Naive B cell (primary cell): ENCODE results near the gene LRSAM1. TPM values are rescaled to one million over a fixed set of nuclear protein-coding genes. Genes with fewer than 3 reads are reported as not detected.

Experiments
- ATAC-seq, 2 donors: fragments of 150-1000 bp; cut with Tn5 transposase; 2 replicates each; pipeline ENCODE4 v1.10.0; 2021; ENCODE audit warnings: low read depth in 2 of 2, mild to moderate bottlenecking in 2 of 2, moderate library complexity in 2 of 2
- DNase-seq: peaks from one replicate; pipeline ENCODE4 v3.0.0; 2022
- H3K27ac Mint-ChIP-seq, 6 donors: one replicate each; pipeline ENCODE4 v1.8.0; 2020 to 2022; ENCODE audit warnings: mild to moderate bottlenecking in 6 of 6, mixed read lengths in 6 of 6, moderate library complexity in 5 of 6, inconsistent platforms in 2 of 6
- H3K27me3 Mint-ChIP-seq, 3 donors: one replicate each; pipeline ENCODE4 v1.8.0; 2021 to 2022; ENCODE audit warnings: mixed read lengths in 3 of 3, mild to moderate bottlenecking in 1 of 3
- H3K36me3 Mint-ChIP-seq, 2 donors: one replicate each; pipeline ENCODE4 v1.8.0; 2020 to 2022; ENCODE audit warnings: mixed read lengths in 2 of 2, inconsistent platforms in 1 of 2, mild to moderate bottlenecking in 1 of 2
- H3K4me1 Mint-ChIP-seq, 3 donors: one replicate each; pipeline ENCODE4 v1.8.0; 2020 to 2022; ENCODE audit warnings: mixed read lengths in 3 of 3, inconsistent platforms in 1 of 3, mild to moderate bottlenecking in 1 of 3, moderate library complexity in 1 of 3
- H3K4me3 Mint-ChIP-seq, 8 donors: one replicate each; pipeline ENCODE4 v1.8.0; 2020 to 2022; ENCODE audit warnings: mild to moderate bottlenecking in 8 of 8, mixed read lengths in 8 of 8, moderate library complexity in 8 of 8, inconsistent platforms in 2 of 8
- H3K9me3 Mint-ChIP-seq, 7 donors: one replicate each; pipeline ENCODE4 v1.8.0; 2020 to 2022; ENCODE audit warnings: mixed read lengths in 7 of 7, mild to moderate bottlenecking in 5 of 7, inconsistent platforms in 2 of 7, moderate library complexity in 1 of 7
- polyA plus RNA-seq, 6 donors: library from polyadenylated mRNA; unstranded; fragments of 300-500 nt; fragmentation: Illumina TruSeq; gene quantifications; one replicate each; pipeline ENCODE4 v1.2.3, GENCODE V29; 2021; ENCODE audit warnings: low read depth in 6 of 6

The LRSAM1 gene
- polyA plus RNA-seq, 6 donors from 2014 or later = 4.9 to 9.2 (median 7.0) TPM

GRCh38 chr9:127418037-127418471 is 33.3 kb upstream of the LRSAM1 start:
- DNase-seq (peak; percentile 24), ATAC-seq (peak; percentile 41 to 48)
- Mint-ChIP-seq H3K36me3 (no peaks in the 10 kb centered on the region), H3K4me1 (peaks cover 10 to 17% (median 12%) of the 10 kb centered on the region in 3 donors), H3K27me3 (peaks cover 0 to 8% (median 0%) of the 10 kb centered on the region in 3 donors), H3K27ac (no peak overlapping the region), H3K9me3 (no peaks in the 10 kb centered on the region), H3K4me3 (peak overlapping the region in 3 of 8 donors; percentile 35 to 63 (median 53))

DNA sequence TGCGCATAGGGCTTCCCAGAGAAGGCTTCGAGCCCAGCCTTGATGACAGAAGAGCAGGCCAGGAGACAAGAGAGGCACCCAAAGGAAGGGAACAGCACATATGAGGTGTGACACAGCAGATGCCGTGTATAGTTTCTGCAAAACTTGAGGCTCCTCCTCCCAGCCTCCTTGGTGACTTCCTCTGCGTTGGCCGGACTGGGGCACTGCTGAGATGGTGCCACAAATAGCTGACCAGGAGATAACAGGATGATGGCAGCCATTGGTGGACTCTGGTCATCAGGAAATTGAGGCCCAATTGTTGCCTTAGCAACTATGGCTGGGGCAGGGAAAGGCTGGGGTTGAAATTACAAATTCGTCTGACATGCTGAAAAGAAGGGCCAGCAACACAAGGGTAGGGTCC is 32.0 kb upstream of the LRSAM1 start:
- DNase-seq (no peak), ATAC-seq (no peak)
- Mint-ChIP-seq H3K4me1 (peaks cover 22 to 30% (median 23%) of the 10 kb centered on the region in 3 donors), H3K36me3 (no peaks in the 10 kb centered on the region), H3K27ac (no peak overlapping the region), H3K27me3 (peaks cover 0 to 7% (median 0%) of the 10 kb centered on the region in 3 donors), H3K4me3 (no peak overlapping the region), H3K9me3 (no peaks in the 10 kb centered on the region)

DNA sequence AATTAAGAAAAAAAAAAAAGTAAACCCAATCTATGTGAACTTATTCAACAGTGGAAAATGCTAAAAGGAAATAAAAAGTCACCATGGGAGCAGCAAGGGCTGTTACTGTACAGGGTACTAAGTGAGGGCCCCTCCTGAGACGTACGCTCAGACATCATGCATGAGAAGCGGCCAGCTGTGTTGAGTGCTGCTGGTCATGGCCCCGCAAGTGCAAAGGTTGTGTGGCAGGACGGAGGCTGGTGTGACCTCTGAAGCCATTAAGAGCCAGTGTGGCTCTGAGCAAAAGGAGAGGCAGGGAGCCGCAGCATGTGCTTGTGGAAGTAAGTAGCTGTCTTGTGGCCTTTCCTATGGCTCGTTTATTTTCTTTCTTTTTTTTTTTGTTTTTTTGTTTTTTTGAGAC is 30.3 kb upstream of the LRSAM1 start:
- no peak for DNase-seq
- no peaks in the 10 kb centered on the region for H3K9me3 Mint-ChIP-seq
- no peaks in the 10 kb centered on the region for H3K27me3 Mint-ChIP-seq
- no peak overlapping the region for H3K4me3 Mint-ChIP-seq
- peaks cover 23 to 43% (median 39%) of the 10 kb centered on the region in 3 donors for H3K4me1 Mint-ChIP-seq
- ATAC-seq = no peak
- H3K36me3 Mint-ChIP-seq = no peaks in the 10 kb centered on the region
- H3K27ac Mint-ChIP-seq = no peak overlapping the region

- Mint-ChIP-seq H3K36me3 (no peaks in the 10 kb centered on the region), H3K9me3 (no peaks in the 10 kb centered on the region), H3K27me3 (no peaks in the 10 kb centered on the region), H3K27ac (no peak overlapping the region), H3K4me3 (peak overlapping the region in 2 of 8 donors; percentile 94 to 98), H3K4me1 (peaks cover 30 to 52% (median 47%) of the 10 kb centered on the region in 3 donors)
- ATAC-seq (no peak), DNase-seq (no peak)
Observed at GRCh38 chr9:127422133-127422782, 29.1 kb upstream of the LRSAM1 start.

DNA sequence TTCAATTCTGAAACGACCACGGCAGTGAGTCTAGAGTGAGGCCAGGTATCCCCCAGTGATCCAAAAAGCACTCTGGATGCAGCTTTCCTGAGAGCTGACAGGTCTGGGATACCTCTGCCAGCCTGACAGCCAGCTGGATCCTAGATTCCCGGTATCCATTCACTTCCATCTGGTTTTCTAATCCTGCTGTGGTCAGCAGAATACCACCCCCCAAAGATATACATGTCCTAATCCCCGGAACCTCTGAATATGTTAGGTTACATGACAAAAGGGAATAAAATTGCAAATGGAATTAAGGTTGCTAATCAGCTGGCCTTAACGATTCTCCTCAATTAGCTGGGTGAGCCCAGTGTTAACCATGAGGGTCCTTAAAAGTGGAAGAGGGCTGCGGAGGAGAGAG is 28.5 kb upstream of the LRSAM1 start:
- Mint-ChIP-seq H3K27ac (peak overlapping the region in 4 of 6 donors; percentile 60 to 95 (median 74)), H3K4me3 (peak overlapping the region; percentile 47 to 100 (median 100)), H3K27me3 (no peaks in the 10 kb centered on the region), H3K36me3 (no peaks in the 10 kb centered on the region), H3K4me1 (peaks cover 30 to 50% (median 47%) of the 10 kb centered on the region in 3 donors), H3K9me3 (no peaks in the 10 kb centered on the region)
- no peak for ATAC-seq
- DNase-seq = no peak

- peak overlapping the region; percentile 94 to 100 (median 100) for H3K4me3 Mint-ChIP-seq
- no peaks in the 10 kb centered on the region for H3K9me3 Mint-ChIP-seq
- no peak for DNase-seq
- peaks cover 30 to 46% (median 43%) of the 10 kb centered on the region in 3 donors for H3K4me1 Mint-ChIP-seq
- peak overlapping the region in 5 of 6 donors; percentile 85 to 98 (median 95) for H3K27ac Mint-ChIP-seq
- H3K27me3 Mint-ChIP-seq = no peaks in the 10 kb centered on the region
- H3K36me3 Mint-ChIP-seq = no peaks in the 10 kb centered on the region
- ATAC-seq = no peak
Observed at GRCh38 chr9:127423476-127423933, 27.8 kb upstream of the LRSAM1 start.

DNA sequence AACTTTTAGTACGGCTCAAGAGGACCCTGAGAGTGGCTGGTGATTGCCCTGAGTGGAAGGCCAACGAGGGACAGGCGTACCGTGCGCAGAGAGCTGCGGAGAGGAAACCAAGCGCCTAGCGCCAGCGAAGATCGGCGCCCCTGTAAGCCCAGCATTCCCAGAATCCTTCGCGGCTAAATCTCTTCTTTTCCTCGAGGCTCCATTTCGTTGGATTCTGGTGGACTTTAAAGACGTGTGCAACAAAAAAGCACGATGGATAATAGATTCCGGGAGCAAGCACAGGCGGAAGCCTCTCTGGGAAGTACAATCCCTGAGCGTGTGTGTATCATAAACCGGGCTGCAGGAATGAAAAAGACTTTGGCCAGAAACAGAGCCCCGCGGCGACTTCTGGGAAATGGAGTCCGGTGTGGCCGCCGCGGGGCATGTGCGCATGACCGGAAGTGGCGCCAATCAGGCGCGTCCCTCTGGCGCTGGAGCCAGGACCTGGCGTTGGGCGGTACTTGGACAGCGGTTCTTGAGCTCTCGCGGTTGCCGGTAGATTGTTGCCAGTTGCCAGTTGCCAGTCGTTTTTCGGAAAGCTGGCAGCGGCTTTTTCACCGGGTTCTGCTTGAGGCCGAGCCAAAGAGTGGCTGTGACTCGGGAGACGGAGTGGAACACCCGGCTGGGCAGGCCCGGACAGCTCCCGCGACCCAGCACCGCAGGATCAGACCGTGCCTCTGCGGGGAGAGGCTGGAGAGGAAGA is 27.2 kb upstream of the LRSAM1 start, which contains the start of gene ZNF79:
Gene ZNF79 (plus strand): TSS at position 449 of the 742 bp plus-strand sequence. CDS start 406 bp downstream, outside the sequence.
- no peaks in the 10 kb centered on the region for H3K36me3 Mint-ChIP-seq
- H3K4me1 Mint-ChIP-seq = peaks cover 30 to 46% (median 39%) of the 10 kb centered on the region in 3 donors
- no peaks in the 10 kb centered on the region for H3K27me3 Mint-ChIP-seq
- H3K4me3 Mint-ChIP-seq = peak within 1 kb of the TSS; percentile 94 to 100 (median 100)
- H3K27ac Mint-ChIP-seq = peak within 1 kb of the TSS; percentile 85 to 98 (median 96)
- DNase-seq (peak; percentile 90), ATAC-seq (peak; percentile 94)
- H3K9me3 Mint-ChIP-seq = no peaks in the 10 kb centered on the region

DNA sequence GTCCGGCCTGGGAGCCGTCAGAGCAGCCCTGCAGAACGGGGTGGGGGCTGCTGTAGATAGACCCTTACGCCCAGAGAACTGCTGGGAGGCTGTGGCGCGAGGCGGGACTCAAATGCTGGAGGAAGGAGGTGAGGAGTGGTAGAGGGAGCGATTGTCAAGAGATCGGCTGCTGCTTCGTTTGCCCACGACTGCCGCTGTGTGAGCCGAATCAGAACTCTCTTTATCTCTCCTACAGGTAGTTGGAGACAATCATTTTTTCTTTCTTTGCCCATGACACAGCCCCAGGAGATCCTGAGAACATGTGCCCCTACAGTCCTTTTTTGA is 26.7 kb upstream of the LRSAM1 start:
- DNase-seq (no peak), ATAC-seq (peak; percentile 27 to 37)
- H3K36me3 Mint-ChIP-seq = no peaks in the 10 kb centered on the region
- H3K4me3 Mint-ChIP-seq = peak overlapping the region; percentile 94 to 100 (median 100)
- peak overlapping the region; percentile 69 to 98 (median 96) for H3K27ac Mint-ChIP-seq
- peaks cover 30 to 46% (median 39%) of the 10 kb centered on the region in 3 donors for H3K4me1 Mint-ChIP-seq
- H3K9me3 Mint-ChIP-seq = no peaks in the 10 kb centered on the region
- H3K27me3 Mint-ChIP-seq = no peaks in the 10 kb centered on the region

DNA sequence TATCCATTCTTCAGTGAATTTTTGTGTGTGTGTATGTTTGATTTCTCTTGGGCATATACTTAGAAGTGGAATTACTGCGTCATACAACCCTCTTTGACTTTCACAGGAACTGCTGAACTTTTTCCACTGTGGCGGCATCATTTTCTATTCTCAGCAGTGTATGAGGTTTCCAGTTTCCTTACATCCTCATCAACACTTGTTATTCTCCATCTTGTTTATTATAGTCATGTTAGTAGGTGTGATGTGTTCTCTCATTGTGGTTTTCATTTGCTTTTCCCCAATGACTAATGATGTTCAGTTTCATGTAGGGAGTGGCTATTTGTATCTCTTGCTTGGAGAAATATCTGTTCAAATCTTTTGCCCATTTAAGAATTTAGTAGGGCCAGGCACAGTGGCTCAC is 24.6 kb upstream of the LRSAM1 start:
- no peaks in the 10 kb centered on the region for H3K9me3 Mint-ChIP-seq
- peaks cover 30 to 46% (median 39%) of the 10 kb centered on the region in 3 donors for H3K4me1 Mint-ChIP-seq
- ATAC-seq = no peak
- H3K4me3 Mint-ChIP-seq = peak overlapping the region in 5 of 8 donors; percentile 37 to 100 (median 94)
- no peaks in the 10 kb centered on the region for H3K27me3 Mint-ChIP-seq
- peaks cover 0 to 13% of the 10 kb centered on the region in 2 donors for H3K36me3 Mint-ChIP-seq
- no peak for DNase-seq
- peak overlapping the region in 1 of 6 donors; percentile 84 for H3K27ac Mint-ChIP-seq

GRCh38 chr9:127428348-127428747 is 23.0 kb upstream of the LRSAM1 start:
- Mint-ChIP-seq H3K4me3 (peak overlapping the region in 2 of 8 donors; percentile 56 to 77), H3K4me1 (peaks cover 27 to 32% (median 31%) of the 10 kb centered on the region in 3 donors), H3K9me3 (no peaks in the 10 kb centered on the region), H3K27ac (no peak overlapping the region), H3K36me3 (peaks cover 2 to 13% of the 10 kb centered on the region in 2 donors), H3K27me3 (no peaks in the 10 kb centered on the region)
- DNase-seq = no peak
- no peak for ATAC-seq

DNA sequence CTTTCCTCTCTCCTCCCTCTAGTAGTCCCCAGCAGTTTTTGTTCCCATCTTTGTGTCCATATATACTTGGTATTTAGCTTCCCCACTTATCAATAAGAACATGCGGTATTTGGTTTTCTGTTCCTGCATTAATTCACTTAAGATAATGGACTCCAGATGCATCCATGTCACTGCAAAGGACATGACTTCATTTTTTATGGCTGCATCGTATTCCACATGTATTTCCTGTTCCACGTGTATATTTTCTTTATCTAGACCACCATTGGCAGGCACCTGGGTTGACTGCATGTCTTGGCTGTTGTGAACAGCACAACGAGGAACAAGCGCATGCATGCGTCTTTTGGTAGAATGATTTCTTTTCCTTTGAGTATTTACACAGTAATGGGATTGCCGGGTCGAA is 20.9 kb upstream of the LRSAM1 start:
- H3K27ac Mint-ChIP-seq = no peak overlapping the region
- H3K4me1 Mint-ChIP-seq = peaks cover 15 to 22% (median 17%) of the 10 kb centered on the region in 3 donors
- no peak for ATAC-seq
- no peaks in the 10 kb centered on the region for H3K27me3 Mint-ChIP-seq
- peaks cover 15 to 22% of the 10 kb centered on the region in 2 donors for H3K36me3 Mint-ChIP-seq
- H3K4me3 Mint-ChIP-seq = no peak overlapping the region
- no peak for DNase-seq
- H3K9me3 Mint-ChIP-seq = no peaks in the 10 kb centered on the region

DNA sequence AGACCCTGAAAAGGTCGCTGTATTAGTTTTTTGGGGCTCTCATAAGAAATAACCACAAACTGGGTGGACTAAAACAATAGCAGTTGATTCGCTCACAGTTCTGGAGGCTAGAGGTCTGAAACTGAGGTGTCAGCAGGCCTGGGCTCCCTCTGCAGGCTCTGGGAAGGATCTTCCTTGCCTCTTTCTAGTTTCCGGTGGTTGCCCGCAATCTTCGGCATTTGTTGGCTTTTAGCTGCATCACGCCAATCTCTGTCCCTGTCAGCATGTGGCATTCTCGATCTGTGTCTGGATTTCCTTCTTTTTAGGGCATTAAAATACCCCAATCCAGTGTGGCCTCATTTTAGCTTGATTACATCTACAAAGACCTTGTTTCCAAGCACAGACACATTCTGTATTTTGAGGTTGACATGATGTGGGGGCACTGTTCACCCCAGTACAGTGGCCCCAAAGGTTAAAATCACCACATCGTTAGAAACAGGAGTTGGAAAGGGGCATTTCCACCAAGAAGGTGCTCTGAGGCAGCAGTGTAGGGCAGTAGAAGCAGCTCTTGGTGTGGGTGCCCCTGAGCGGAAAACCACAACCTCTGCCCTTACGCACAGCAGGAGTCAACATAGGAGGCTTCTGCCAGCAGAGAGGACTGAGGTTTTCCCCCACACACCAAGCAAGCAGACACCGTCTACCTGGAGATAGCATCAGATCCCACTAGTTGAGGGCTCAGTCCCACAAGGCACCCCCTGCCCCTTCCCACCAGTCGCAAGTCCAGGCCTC is 13.6 kb upstream of the LRSAM1 start:
- ATAC-seq (no peak), DNase-seq (no peak)
- peaks cover 26 to 54% of the 10 kb centered on the region in 2 donors for H3K36me3 Mint-ChIP-seq
- no peak overlapping the region for H3K4me3 Mint-ChIP-seq
- H3K4me1 Mint-ChIP-seq = peaks cover 0 to 15% (median 6%) of the 10 kb centered on the region in 3 donors
- H3K27ac Mint-ChIP-seq = no peak overlapping the region
- H3K27me3 Mint-ChIP-seq = no peaks in the 10 kb centered on the region
- no peaks in the 10 kb centered on the region for H3K9me3 Mint-ChIP-seq

- no peak for DNase-seq
- Mint-ChIP-seq H3K4me3 (no peak overlapping the region), H3K27me3 (no peaks in the 10 kb centered on the region), H3K27ac (no peak overlapping the region), H3K9me3 (no peaks in the 10 kb centered on the region), H3K4me1 (peaks cover 0 to 10% (median 6%) of the 10 kb centered on the region in 3 donors), H3K36me3 (peaks cover 26 to 51% of the 10 kb centered on the region in 2 donors)
- no peak for ATAC-seq
Observed at GRCh38 chr9:127438394-127438793, 12.9 kb upstream of the LRSAM1 start.
